Ovary (tissue), 3 donors: Measurements from ENCODE around the gene IFIT3.

Source experiments
- EP300 ChIP-seq: sonication (generic); formaldehyde crosslinking; IDR thresholded peaks from one replicate; pipeline ENCODE4 v1.6.1; 2017; ENCODE audit warnings: antibody characterized with exemption
- POLR2A ChIP-seq: fragments of 450-650 bp; IDR thresholded peaks from one replicate; pipeline ENCODE4 v1.6.1; 2017; ENCODE audit warnings: antibody characterized with exemption, mild to moderate bottlenecking, moderate library complexity
- TF ChIP-seq, protein P1 (sequence below), 3 donors: fragments of 450-650 bp in 2 of 3; fragments of 200-600 bp in 1 of 3; IDR thresholded peaks; one replicate each; pipeline versions ENCODE4 v1.5.1 to v1.8.0; 2016 to 2022; ENCODE audit warnings: antibody characterized with exemption in 3 of 3, mild to moderate bottlenecking in 1 of 3
- donor health status: DM: no; HTN: no; CAD: no.

DNA sequence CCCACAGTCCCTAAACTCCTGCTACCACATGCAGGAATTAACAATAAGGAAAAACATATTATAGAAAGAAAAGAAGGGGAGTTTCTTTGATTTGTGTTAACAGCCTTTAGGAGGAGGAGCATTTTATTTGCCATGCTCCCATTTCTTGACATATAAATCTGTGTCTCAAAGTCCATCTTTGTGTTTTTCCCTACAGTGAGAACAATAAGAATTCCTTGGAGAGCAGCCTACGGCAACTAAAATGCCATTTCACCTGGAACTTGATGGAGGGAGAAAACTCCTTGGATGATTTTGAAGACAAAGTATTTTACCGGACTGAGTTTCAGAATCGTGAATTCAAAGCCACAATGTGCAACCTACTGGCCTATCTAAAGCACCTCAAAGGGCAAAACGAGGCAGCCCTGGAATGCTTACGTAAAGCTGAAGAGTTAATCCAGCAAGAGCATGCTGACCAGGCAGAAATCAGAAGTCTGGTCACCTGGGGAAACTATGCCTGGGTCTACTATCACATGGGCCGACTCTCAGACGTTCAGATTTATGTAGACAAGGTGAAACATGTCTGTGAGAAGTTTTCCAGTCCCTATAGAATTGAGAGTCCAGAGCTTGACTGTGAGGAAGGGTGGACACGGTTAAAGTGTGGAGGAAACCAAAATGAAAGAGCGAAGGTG, 21.9 kb upstream of the IFIT3 start:
- TF ChIP-seq, protein P1, sequence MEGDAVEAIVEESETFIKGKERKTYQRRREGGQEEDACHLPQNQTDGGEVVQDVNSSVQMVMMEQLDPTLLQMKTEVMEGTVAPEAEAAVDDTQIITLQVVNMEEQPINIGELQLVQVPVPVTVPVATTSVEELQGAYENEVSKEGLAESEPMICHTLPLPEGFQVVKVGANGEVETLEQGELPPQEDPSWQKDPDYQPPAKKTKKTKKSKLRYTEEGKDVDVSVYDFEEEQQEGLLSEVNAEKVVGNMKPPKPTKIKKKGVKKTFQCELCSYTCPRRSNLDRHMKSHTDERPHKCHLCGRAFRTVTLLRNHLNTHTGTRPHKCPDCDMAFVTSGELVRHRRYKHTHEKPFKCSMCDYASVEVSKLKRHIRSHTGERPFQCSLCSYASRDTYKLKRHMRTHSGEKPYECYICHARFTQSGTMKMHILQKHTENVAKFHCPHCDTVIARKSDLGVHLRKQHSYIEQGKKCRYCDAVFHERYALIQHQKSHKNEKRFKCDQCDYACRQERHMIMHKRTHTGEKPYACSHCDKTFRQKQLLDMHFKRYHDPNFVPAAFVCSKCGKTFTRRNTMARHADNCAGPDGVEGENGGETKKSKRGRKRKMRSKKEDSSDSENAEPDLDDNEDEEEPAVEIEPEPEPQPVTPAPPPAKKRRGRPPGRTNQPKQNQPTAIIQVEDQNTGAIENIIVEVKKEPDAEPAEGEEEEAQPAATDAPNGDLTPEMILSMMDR (IDR thresholded peaks at IDR 0.05), result no peak
- no peak for TF ChIP-seq POLR2A
- no peak for TF ChIP-seq EP300
